HL-60 (cell line): ENCODE results near the gene ADAM33.

Experiments used
- DNase-seq, 2 experiments: peaks; one replicate each; pipeline ENCODE4 v3.0.0-alpha.2; 2010 to 2020; ENCODE audit warnings: low read depth in 1 of 2, low spot score in 1 of 2
- H3K27ac ChIP-seq: fragments of 250-450 bp; sonication (Bioruptor Pico); replicated peaks from 2 replicates; pipeline ENCODE4 v1.5.1; 2020; ENCODE audit warnings: mild to moderate bottlenecking, moderate library complexity
- H3K27me3 ChIP-seq: fragments of 250-450 bp; sonication (Bioruptor Pico); 2 replicates; pipeline ENCODE4 v1.5.1; 2021; ENCODE audit warnings: mild to moderate bottlenecking, moderate library complexity; ENCODE audit not compliant: insufficient read depth, poor library complexity, severe bottlenecking
- H3K4me3 ChIP-seq: replicated peaks from 2 replicates; pipeline ENCODE4 v1.5.1; 2011; ENCODE audit warnings: mild to moderate bottlenecking, control low read depth, low read length; ENCODE audit not compliant: insufficient read depth
- GABPA ChIP-seq: IDR thresholded peaks from 2 replicates; pipeline ENCODE4 v1.6.1; 2012; ENCODE audit warnings: low read depth
- POLR2AphosphoS5 ChIP-seq: IDR thresholded peaks from 2 replicates; pipeline ENCODE4 v1.6.1; 2012; ENCODE audit warnings: low read depth
- SPI1 ChIP-seq: IDR thresholded peaks from 2 replicates; pipeline ENCODE4 v1.6.1; 2012; ENCODE audit warnings: low read depth, mild to moderate bottlenecking, borderline replicate concordance
- TF ChIP-seq, protein P1 (sequence below): IDR thresholded peaks from one replicate; pipeline ENCODE4 v1.5.1; 2011; ENCODE audit warnings: low read length, control low read depth, inconsistent platforms; ENCODE audit not compliant: insufficient read depth
- TF ChIP-seq, protein P2 (sequence below): IDR thresholded peaks from 2 replicates; pipeline ENCODE4 v1.6.1; 2012; ENCODE audit warnings: low read depth; ENCODE audit not compliant: insufficient replicate concordance

The ADAM33 gene

DNA sequence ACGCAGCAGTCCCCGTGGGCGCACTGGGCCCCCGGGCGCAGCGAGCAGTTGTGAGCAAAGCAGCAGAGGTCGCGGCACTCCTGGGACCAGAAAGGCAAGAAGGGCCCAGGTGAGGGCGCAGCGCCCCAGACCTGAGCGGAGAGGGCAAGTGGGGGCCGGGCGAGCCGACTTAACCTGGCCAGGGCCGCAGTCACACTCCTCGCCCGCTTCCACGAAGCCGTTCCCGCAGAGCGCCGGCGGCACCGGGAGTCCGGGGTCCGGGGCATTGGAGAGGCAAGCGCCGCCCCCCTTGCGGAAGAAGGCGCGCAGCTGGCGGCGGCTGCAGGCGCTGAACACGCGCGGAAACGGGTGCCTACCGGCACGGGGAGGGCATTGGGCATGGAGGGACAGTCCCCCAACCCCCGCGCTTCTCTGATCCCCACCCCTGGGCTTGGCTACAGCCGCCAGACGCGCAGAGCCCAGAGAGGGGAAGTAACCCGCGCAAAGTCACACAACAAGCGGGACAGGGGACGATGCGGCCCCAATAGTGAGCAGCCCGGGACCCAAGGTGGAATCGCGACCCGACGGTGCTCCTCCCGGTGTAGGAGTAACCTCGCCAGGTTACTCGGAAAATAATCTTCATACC, 9.2 kb downstream of the ADAM33 start:
- peak overlapping the region; percentile 25 for H3K4me3 ChIP-seq
- peaks cover 62% of the 10 kb centered on the region for H3K27me3 ChIP-seq
- no peak overlapping the region for H3K27ac ChIP-seq
- peak; percentile 25; the same call in 1 of the 2 replicates for TF ChIP-seq SPI1
- TF ChIP-seq, protein P1, sequence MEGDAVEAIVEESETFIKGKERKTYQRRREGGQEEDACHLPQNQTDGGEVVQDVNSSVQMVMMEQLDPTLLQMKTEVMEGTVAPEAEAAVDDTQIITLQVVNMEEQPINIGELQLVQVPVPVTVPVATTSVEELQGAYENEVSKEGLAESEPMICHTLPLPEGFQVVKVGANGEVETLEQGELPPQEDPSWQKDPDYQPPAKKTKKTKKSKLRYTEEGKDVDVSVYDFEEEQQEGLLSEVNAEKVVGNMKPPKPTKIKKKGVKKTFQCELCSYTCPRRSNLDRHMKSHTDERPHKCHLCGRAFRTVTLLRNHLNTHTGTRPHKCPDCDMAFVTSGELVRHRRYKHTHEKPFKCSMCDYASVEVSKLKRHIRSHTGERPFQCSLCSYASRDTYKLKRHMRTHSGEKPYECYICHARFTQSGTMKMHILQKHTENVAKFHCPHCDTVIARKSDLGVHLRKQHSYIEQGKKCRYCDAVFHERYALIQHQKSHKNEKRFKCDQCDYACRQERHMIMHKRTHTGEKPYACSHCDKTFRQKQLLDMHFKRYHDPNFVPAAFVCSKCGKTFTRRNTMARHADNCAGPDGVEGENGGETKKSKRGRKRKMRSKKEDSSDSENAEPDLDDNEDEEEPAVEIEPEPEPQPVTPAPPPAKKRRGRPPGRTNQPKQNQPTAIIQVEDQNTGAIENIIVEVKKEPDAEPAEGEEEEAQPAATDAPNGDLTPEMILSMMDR: no peak
- DNase-seq: peak in 1 of 2 experiments; percentile 22

DNA sequence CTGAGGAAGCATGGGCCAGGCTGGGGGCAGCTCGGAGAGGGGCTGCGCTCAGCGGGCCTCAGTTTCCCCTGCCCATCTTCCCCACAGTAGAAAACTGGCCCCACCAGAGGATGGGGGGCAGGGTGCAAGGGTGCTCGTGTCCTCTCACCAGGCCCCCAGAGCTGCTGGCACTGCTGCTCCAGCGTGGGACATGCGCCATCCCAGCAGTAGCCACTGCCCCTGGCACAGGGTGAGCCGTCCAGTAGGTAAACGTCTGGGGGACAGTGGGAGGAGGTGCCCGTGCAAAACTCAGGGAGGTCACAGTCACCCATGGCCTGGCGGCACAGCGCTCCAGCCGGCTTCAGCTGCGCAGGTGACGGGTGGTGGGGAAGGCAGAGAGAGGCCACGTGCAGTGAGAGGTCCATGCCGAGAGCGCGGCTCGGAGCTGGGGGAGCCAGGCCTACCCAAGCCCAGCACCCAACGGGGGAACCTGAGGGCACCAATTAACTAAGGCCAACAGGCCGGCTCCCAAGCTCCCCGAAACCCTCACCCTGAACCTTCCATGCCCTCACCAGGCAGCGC, 9.7 kb downstream of the ADAM33 start:
- DNase-seq: no peak
- Histone ChIP-seq H3K27ac (no peak overlapping the region), H3K27me3 (peaks cover 61% of the 10 kb centered on the region), H3K4me3 (no peak overlapping the region)
- TF ChIP-seq, protein P1: no peak
- TF ChIP-seq POLR2AphosphoS5 (no peak), SPI1 (no peak), GABPA (no peak)
- TF ChIP-seq, protein P2, sequence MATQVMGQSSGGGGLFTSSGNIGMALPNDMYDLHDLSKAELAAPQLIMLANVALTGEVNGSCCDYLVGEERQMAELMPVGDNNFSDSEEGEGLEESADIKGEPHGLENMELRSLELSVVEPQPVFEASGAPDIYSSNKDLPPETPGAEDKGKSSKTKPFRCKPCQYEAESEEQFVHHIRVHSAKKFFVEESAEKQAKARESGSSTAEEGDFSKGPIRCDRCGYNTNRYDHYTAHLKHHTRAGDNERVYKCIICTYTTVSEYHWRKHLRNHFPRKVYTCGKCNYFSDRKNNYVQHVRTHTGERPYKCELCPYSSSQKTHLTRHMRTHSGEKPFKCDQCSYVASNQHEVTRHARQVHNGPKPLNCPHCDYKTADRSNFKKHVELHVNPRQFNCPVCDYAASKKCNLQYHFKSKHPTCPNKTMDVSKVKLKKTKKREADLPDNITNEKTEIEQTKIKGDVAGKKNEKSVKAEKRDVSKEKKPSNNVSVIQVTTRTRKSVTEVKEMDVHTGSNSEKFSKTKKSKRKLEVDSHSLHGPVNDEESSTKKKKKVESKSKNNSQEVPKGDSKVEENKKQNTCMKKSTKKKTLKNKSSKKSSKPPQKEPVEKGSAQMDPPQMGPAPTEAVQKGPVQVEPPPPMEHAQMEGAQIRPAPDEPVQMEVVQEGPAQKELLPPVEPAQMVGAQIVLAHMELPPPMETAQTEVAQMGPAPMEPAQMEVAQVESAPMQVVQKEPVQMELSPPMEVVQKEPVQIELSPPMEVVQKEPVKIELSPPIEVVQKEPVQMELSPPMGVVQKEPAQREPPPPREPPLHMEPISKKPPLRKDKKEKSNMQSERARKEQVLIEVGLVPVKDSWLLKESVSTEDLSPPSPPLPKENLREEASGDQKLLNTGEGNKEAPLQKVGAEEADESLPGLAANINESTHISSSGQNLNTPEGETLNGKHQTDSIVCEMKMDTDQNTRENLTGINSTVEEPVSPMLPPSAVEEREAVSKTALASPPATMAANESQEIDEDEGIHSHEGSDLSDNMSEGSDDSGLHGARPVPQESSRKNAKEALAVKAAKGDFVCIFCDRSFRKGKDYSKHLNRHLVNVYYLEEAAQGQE: no peak

GRCh38 chr20:3670945-3671344, 10.9 kb downstream of the ADAM33 start:
- TF ChIP-seq SPI1: no peak
- TF ChIP-seq GABPA: no peak
- TF ChIP-seq POLR2AphosphoS5: no peak
- TF ChIP-seq, protein P1: no peak
- TF ChIP-seq, protein P2: no peak
- H3K4me3 ChIP-seq: no peak overlapping the region
- H3K27me3 ChIP-seq: peaks cover 55% of the 10 kb centered on the region
- DNase-seq: no peak
- H3K27ac ChIP-seq: no peak overlapping the region

DNA sequence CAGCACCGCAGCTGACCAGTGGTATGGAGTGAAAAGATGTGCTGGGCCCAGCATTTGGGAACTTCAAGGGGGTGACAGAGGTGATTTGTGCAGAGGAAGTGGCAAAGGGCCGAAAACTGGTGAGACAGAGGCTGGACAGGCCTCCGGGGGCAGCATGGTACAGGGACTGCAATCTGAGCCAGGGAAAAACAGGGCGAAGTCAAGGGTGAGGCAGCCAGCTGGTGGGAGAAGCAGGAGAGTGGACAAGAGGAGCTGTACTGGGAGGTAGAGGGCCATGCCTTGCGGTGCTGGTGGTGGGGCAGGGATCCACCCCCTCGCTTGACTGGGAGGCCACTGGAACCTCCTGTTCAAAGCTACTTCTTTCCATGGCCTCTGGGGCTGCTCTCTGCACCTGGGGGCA, 11.3 kb downstream of the ADAM33 start:
- no peak overlapping the region for H3K27ac ChIP-seq
- no peak for TF ChIP-seq GABPA
- no peak for TF ChIP-seq POLR2AphosphoS5
- TF ChIP-seq, protein P2: no peak
- TF ChIP-seq SPI1: no peak
- TF ChIP-seq, protein P1: no peak
- no peak overlapping the region for H3K4me3 ChIP-seq
- no peak for DNase-seq
- peaks cover 51% of the 10 kb centered on the region for H3K27me3 ChIP-seq
